GM18951 (cell line): Measurements from ENCODE around the gene TJAP1.
"Not testable (repeated sequence)": the region's sequence is repeated elsewhere in the genome, so short reads cannot be mapped to it uniquely, and the experiment has no call there.

ENCODE experiments used
- POLR2A ChIP-seq: IDR thresholded peaks from 4 replicates; pipeline ENCODE4 v1.6.1; 2011; ENCODE audit warnings: mild to moderate bottlenecking; ENCODE audit not compliant: insufficient read length, insufficient read depth; ENCODE audit errors: extremely low read depth
- in situ Hi-C: fragments of 300-500 bp; cut with MboI; formaldehyde crosslinking; loops from one replicate; pipeline ENCODE4 v1.12.0; 2022; ENCODE audit warnings: low sequenced_read_pairs, mixed read lengths, inconsistent platforms; ENCODE audit not compliant: unreplicated experiment

Gene TJAP1

DNA sequence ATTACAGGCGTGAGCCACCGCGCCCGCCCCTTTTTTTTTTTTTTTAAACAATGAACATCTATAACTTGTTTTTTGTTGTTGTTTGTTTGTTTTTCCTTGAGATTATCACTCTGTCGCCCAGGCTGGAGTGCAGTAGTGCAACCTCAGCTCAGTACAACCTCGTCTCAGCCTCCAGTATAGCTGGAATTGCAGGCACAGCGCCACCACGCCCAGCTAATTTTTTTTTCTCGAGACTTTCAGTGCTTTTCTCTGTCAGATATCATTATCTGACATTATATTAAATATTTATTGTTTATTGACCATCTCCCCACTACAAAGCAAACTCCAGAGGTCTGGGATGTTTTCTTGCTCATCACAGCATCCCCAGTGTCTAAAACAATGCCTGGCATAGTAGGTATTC, 19.7 kb upstream of the TJAP1 start:
- in situ Hi-C loops, result loop anchor here (10.0 kb wide), 1 partner anchor 47 kb away; no protein-coding TSS in a partner anchor

DNA sequence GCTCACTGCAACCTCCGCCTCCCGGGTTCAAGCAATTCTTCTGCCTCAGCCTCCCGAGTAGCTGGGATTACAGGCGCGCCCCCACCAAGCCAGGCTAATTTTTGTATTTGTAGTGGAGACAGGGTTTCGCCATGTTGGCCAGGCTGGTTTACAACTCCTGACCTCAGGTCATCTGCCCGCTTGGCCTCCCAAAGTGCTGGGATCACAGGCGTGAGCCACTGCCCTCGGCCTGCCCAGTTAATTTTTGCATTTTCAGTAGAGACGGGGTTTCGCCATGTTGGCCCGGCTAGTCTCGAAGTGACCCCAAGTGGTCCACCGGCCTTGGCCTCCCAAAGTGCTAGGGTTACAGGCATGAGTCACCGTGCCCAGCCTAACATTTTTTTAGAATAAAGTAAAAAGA, 19.2 kb upstream of the TJAP1 start:
- in situ Hi-C loops, result loop anchor here (10.0 kb wide), 1 partner anchor 47 kb away; no protein-coding TSS in a partner anchor

More for the DNA sequence above, 19.7 kb upstream of the TJAP1 start:
- TF ChIP-seq POLR2A, result no peak

DNA sequence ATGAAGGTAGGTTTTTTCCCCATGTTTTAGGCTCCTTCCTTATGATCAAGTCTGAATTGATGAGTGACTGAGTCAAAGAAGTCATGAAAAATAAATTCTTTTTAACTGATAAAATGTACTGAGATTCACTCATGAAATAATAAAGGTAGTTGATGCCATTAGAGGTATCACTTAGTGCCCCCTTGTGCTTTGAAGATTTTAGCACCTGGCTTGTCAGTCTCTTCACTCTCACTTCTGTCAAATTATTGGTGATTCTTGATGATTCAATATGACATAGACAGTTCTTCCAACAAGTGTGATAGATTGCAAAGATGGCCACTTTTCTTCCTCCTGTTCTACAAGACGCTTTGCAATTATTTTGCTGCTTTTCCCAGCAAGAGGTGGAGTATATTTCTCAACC, 17.8 kb upstream of the TJAP1 start:
- TF ChIP-seq POLR2A, result no peak
- in situ Hi-C loops, result loop anchor here (10.0 kb wide), 1 partner anchor 45 kb away; no protein-coding TSS in a partner anchor

DNA sequence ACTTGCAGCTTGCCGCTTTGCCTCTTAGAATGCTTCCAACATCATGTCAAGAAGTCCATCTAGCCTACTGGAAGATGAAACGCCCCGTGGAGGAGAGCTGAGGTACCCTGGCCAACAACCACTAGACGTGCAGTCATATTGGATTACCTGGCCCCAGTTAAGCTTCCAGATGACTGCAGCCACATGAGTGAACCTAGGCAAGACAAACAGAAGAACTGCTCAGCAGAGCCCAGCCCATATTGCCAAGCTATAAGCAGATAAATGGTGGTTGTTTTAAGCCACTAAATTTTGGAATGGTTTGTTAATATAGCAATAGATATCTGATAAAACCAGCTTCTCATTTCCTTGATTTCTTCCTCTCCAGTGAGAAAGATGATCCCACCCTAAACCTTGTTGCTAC, 17.3 kb upstream of the TJAP1 start:
- in situ Hi-C loops, result no loop called here
- no peak for TF ChIP-seq POLR2A

DNA sequence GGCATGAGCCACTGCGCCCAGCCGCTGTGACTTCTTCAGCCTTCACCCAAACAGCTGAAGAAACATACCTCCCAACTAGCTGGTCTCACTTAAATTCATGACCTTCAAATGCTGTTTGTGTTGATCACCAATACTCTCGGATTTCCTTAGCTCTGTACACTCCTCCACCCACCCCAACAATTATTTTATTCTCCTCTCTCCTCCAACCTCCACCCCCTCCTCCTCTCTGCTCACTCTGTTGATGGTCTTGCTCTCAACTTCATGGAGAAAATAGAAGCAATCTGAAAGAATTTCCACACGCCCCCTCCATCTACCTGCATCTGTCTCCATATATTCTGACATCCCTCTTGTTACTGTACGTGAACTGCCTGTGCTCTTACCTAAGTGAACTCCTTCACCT, 15.4 kb upstream of the TJAP1 start:
- TF ChIP-seq POLR2A, result no peak
- in situ Hi-C loops, result no loop called here

DNA sequence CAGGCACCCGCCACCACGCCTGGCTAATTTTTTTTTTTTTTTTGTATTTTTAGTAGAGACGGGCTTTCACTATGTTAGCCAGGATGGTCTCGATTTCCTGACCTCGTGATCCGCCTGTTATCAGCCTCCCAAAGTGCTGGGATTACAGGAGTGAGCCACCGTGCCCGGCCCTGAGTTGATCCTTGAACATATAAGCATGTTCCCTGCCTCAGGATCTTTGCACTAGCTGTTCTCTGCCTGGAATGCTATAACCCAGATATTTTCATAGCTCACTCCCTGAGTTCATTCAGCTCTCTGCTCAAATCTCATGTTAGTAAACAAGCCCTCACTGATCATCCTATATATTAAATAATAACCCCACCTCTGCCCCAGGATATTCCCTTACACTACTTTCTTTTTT, 13.0 kb upstream of the TJAP1 start:
- in situ Hi-C loops, result no loop called here
- TF ChIP-seq POLR2A, result no peak

DNA sequence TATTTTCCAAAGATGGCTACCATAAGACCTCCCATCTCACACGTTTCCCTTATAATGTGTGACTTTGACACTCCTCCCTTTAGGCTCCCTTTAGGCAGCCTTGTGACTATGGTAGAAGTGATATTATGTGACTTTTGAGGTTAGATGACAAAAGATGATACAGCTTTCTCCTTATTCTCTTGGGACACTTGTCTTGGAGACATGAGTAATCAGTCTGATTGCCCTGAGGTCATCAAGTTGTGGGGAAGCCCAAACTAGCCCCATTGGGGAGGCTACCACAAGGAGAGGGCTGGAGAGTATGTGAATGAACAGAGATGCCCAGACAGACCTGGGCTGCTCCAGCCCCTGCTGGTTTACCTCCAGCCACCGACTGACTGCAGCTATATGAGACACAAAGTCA, 11.4 kb upstream of the TJAP1 start:
- in situ Hi-C loops, result no loop called here
- no peak for TF ChIP-seq POLR2A

DNA sequence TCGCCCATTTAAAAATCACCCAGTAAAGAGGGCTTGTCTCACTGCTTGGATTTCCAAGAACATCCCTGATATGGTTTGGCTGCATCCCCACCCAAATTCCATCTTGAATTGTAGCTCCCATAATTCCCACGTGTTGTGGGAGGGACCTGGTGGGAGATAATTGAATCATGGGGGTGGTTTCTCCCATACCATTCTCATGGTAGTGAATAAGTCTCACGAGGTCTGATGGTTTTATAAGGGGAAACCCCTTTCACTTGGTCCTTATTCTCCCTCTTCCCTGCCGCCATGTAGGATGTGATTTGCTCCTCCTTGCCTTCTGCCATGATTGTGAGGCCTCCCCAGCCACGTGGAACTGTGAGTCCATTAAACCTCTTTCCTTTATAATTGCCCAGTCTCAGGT, 10.1 kb upstream of the TJAP1 start:
- in situ Hi-C loops, result not testable (repeated sequence)

DNA sequence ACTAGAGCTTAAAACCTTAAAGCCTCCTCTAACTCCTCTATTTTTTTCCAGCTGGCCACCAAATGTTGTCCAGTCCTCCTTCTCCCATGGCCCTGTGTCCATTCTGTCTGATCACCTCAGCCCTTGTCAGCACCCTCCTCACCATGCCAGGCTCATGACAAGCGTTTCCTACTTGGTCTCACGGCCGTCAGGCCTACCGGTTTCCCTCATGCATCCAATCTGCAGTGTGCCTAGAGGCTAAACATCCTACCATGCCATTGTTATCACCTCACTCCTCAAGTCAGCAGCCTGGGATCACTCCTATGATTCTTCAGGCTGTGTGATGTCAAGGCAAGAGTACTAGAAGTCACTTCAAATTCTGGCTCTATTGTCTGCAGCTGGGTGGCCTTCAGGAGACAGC, 9.6 kb upstream of the TJAP1 start:
- no peak for TF ChIP-seq POLR2A

DNA sequence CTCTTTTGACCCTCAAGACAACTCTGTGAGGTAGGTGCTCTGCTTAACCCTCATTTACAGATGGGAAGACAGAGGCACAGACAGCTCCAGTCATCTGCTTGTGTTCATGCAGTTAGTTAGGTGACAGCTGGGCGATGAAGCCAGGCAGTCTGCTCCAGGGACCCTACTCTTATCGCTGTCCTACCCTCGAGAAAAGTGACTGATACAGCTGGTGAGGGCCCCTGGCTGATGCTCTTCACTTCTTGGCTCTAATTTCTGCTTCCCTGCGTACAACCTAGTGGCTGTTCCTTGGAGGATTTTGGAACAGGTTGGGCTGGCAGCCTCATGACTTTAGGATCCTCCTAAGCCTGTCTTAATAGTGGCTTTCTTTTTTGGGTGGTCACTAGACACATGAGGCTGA, 9.1 kb upstream of the TJAP1 start:
- no peak for TF ChIP-seq POLR2A
- in situ Hi-C loops, result no loop called here

More for the DNA sequence above, 9.6 kb upstream of the TJAP1 start:
- in situ Hi-C loops, result no loop called here

DNA sequence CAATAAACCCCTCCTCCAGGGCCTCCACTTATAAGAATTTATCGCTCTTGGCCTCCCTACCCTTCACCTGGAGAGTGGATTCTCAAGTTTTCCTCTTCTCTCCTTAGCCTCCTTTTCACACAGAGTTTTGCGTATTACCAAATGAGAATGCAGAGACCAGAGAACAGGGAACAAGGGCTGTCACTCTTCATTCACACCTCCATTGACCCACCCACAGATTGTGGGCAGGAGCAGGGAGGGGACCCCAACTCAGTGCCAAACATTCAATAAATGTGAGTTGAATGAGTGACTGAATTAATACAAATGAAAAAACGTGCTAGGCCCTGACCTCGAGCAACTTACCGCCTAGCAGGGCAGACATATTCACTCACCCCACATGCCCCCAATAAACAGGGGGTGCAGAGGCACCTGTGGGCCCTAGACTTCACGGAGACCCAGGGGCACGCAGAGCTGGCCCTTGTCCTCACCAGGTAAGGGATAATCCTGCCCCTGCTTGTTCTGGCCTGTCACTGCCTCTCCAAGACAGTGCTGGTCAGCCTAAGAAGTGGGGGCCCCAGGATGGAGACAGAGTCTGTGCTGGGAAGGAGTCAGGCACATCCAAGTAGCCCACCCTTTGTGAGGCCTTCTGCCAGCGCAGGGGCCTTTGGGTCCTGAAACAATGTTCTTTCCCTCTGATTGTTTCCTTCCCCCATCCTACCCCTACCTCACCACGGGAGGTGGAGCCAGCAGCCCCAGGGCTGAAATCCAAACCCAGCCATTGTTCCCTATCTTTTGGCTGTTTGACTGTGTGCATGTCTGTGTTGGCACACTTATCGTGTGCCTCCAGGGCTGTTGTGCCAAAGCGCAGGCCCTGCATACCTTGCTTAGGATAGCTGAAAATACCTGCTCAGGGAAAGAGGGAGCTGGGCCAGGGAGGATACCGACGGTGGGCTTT, 8.4 kb upstream of the TJAP1 start:
- TF ChIP-seq POLR2A, result no peak
- in situ Hi-C loops, result no loop called here

DNA sequence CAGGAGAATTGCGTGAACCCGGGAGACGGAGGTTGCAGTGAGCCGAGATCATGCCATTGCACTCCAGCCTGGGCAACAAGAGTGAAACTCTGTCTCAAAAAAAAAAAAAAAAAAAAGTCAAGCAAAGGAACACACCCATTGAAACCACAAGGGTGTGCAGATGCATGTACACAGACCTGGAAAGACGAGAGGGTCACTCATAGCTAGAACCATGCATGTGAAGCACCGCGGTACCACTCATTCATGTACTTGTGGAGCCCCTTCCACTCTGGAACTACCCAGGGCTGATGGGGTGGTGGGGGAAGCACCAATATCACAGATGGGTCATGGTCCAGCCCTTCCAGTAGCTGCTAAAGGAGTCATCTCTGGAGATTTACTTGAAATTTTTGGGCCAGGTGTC, 7.4 kb upstream of the TJAP1 start:
- no peak for TF ChIP-seq POLR2A
- in situ Hi-C loops, result no loop called here

DNA sequence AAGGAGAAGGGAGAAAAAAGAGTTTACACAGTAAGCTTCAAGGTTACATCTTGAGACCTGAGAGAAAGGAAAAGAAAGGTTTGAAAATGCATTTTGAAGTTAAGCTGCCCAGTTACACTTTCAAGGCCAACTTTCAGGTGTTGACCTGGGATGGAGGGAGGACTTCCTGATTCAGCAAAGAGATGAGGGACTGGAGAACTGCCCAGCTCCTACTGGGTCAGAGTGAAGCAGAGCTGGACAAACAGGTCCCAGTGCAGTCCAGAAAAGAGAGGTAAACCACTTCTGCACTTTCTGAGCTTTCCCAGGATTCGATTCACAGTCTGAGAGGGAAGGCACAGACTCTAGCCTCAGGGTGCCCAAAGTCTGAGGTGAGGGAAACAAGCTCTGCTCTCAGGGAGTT, 6.0 kb upstream of the TJAP1 start:
- no peak for TF ChIP-seq POLR2A
- in situ Hi-C loops, result no loop called here

DNA sequence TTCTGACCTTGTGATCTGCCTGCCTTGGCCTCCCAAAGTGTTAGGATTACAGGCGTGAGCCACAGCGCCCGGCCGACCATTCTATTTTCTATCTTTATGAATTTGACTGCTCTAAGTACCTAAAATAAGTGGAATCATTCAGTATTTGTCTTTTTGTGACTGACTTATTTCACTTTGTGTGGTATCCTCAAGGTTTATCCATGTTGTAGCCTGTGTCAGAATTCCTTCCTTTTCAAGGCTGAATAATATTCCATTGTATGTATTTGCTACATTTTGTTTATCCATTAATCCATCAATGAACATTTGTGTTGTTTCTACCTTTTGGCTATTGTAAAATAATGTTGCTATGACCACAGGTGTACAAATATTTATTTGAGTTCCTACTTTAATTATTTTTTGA, 4.9 kb upstream of the TJAP1 start:
- in situ Hi-C loops, result no loop called here
- no peak for TF ChIP-seq POLR2A
